Thoracic aorta (tissue), 2 donors: ENCODE data around the gene DYRK4. TPM values are rescaled to one million over a fixed set of nuclear protein-coding genes. Genes with fewer than 3 reads are reported as not detected.

Source experiments
- ATAC-seq: fragments of 150-250 bp; one replicate; pipeline ENCODE4 v1.8.0; 2017; ENCODE audit warnings: low read depth; ENCODE audit not compliant: insufficient number of reproducible peaks, low FRiP score
- DNase-seq: peaks from one replicate; pipeline ENCODE4 v3.0.0-alpha.2; 2020; ENCODE audit warnings: low spot score
- H3K27ac ChIP-seq, 2 donors: fragments of 200-600 bp; sonication (generic); 1 replicate in 1 of 2; 2 replicates in 1 of 2; pipeline ENCODE4 v1.5.1; 2016; ENCODE audit warnings: mild to moderate bottlenecking in 2 of 2, moderate library complexity in 2 of 2
- H3K27me3 ChIP-seq: fragments of 200-600 bp; sonication (generic); replicated peaks from 2 replicates; pipeline ENCODE4 v1.6.0; 2016; ENCODE audit warnings: mild to moderate bottlenecking; ENCODE audit not compliant: insufficient read depth
- H3K36me3 ChIP-seq: fragments of 200-600 bp; sonication (generic); one replicate; pipeline ENCODE4 v1.5.1; 2016
- H3K4me1 ChIP-seq, 2 donors: fragments of 200-600 bp; sonication (generic); 1 replicate in 1 of 2; 2 replicates in 1 of 2; pipeline versions ENCODE4 v1.5.1 to v1.6.0; 2016; ENCODE audit warnings: low read depth in 2 of 2, mild to moderate bottlenecking in 1 of 2; ENCODE audit not compliant: control insufficient read depth in 1 of 2
- H3K4me3 ChIP-seq: fragments of 200-600 bp; sonication (generic); 2 replicates; pipeline ENCODE4 v1.5.1; 2016; ENCODE audit warnings: mild to moderate bottlenecking
- H3K9me3 ChIP-seq: fragments of 200-600 bp; sonication (generic); 2 replicates; pipeline ENCODE4 v1.5.1; 2016
- CTCF ChIP-seq: fragments of 200-600 bp; sonication (generic); IDR thresholded peaks from one replicate; pipeline ENCODE4 v1.5.1; 2019; ENCODE audit warnings: antibody characterized with exemption
- total RNA-seq, 2 donors: library from RNA; depleted of rRNA; stranded (reverse); fragments of >200 nt; gene quantifications; one replicate each; pipeline versions ENCODE4 v1.1.0 to v1.2.3, GENCODE V29; 2016

DYRK4 gene
- total RNA-seq, 2 donors from 2014 or later, result 30.5 to 38.2 TPM

- Histone ChIP-seq H3K9me3 (no peaks in the 10 kb centered on the region), H3K4me1 (peaks cover 6 to 15% of the 10 kb centered on the region in 2 donors), H3K27ac (no peak overlapping the region), H3K27me3 (no peaks in the 10 kb centered on the region), H3K36me3 (peaks cover 13% of the 10 kb centered on the region), H3K4me3 (no peak overlapping the region)
- no peak for TF ChIP-seq CTCF
- no peak for ATAC-seq
- no peak for DNase-seq
Observed at GRCh38 chr12:4609071-4609470, 47.1 kb downstream of the DYRK4 start.

GRCh38 chr12:4610481-4610880 lies 48.5 kb downstream of the DYRK4 start:
- H3K4me3 ChIP-seq, result no peak overlapping the region
- no peaks in the 10 kb centered on the region for H3K27me3 ChIP-seq
- H3K27ac ChIP-seq, result no peak overlapping the region
- no peak for TF ChIP-seq CTCF
- H3K36me3 ChIP-seq, result peaks cover 16% of the 10 kb centered on the region
- DNase-seq, result no peak
- H3K9me3 ChIP-seq, result no peaks in the 10 kb centered on the region
- H3K4me1 ChIP-seq, result peaks cover 6 to 14% of the 10 kb centered on the region in 2 donors
- no peak for ATAC-seq

GRCh38 chr12:4615667-4616066 lies 53.7 kb downstream of the DYRK4 start:
- no peak overlapping the region for H3K27ac ChIP-seq
- no peaks in the 10 kb centered on the region for H3K27me3 ChIP-seq
- DNase-seq (no peak), ATAC-seq (no peak)
- H3K36me3 ChIP-seq, result peaks cover 16% of the 10 kb centered on the region
- no peak for TF ChIP-seq CTCF
- H3K9me3 ChIP-seq, result no peaks in the 10 kb centered on the region
- no peaks in the 10 kb centered on the region for H3K4me1 ChIP-seq
- H3K4me3 ChIP-seq, result no peak overlapping the region

- TF ChIP-seq CTCF, result no peak
- Histone ChIP-seq H3K9me3 (no peaks in the 10 kb centered on the region), H3K27me3 (no peaks in the 10 kb centered on the region), H3K27ac (no peak overlapping the region), H3K36me3 (no peaks in the 10 kb centered on the region), H3K4me3 (no peak overlapping the region), H3K4me1 (no peaks in the 10 kb centered on the region)
- ATAC-seq (no peak), DNase-seq (no peak)
Observed at GRCh38 chr12:4621511-4621910, 59.5 kb downstream of the DYRK4 start.

GRCh38 chr12:4626543-4626942 lies 64.5 kb downstream of the DYRK4 start:
- H3K4me1 ChIP-seq, result no peaks in the 10 kb centered on the region
- TF ChIP-seq CTCF, result no peak
- H3K36me3 ChIP-seq, result no peaks in the 10 kb centered on the region
- no peak for DNase-seq
- H3K9me3 ChIP-seq, result no peaks in the 10 kb centered on the region
- no peak overlapping the region for H3K4me3 ChIP-seq
- no peaks in the 10 kb centered on the region for H3K27me3 ChIP-seq
- ATAC-seq, result no peak
- H3K27ac ChIP-seq, result no peak overlapping the region
